Adrenal gland (tissue), 12 donors: Measurements from ENCODE around the gene ABCC10. TPM values are rescaled to one million over a fixed set of nuclear protein-coding genes. Genes with fewer than 3 reads are reported as not detected.
A peak's percentile ranks its signal among the peaks of the same experiment; 100 is the strongest.

Experiments
- DNase-seq, 7 donors: peaks; one replicate each; pipeline ENCODE4 v3.0.0-alpha.2; 2019 to 2020
- H3K27ac ChIP-seq, 5 donors: fragments of 200-600 bp; sonication (generic) in 4 of 5; 1 replicate in 3 of 5; 2 replicates in 2 of 5; pipeline versions ENCODE4 v1.5.1 to v1.8.0; 2016 to 2020; ENCODE audit warnings: mild to moderate bottlenecking in 1 of 5
- H3K27me3 ChIP-seq: fragments of 200-600 bp; 2 replicates; pipeline ENCODE4 v1.8.0; 2021
- H3K36me3 ChIP-seq, 2 donors: fragments of 200-600 bp; replicated peaks in 1 of 2; 1 replicate in 1 of 2; 2 replicates in 1 of 2; pipeline versions ENCODE4 v1.5.1 to v1.8.0; 2018 to 2022
- H3K4me1 ChIP-seq, 2 donors: fragments of 200-600 bp; replicated peaks in 1 of 2; 1 replicate in 1 of 2; 2 replicates in 1 of 2; pipeline versions ENCODE4 v1.5.1 to v1.8.0; 2018 to 2021
- H3K4me3 ChIP-seq, 4 donors: fragments of 200-600 bp; sonication (generic) in 3 of 4; one replicate each; pipeline ENCODE4 v1.5.1; 2016 to 2018
- H3K9me3 ChIP-seq, 3 donors: fragments of 200-600 bp; sonication (generic) in 1 of 3; replicated peaks in 1 of 3; 1 replicate in 2 of 3; 2 replicates in 1 of 3; pipeline versions ENCODE4 v1.5.1 to v1.8.0; 2016 to 2021
- CTCF ChIP-seq, 6 experiments: fragments of 450-650 bp in 4 of 6; fragments of 200-600 bp in 2 of 6; sonication (generic) in 1 of 6; IDR thresholded peaks; 1 replicate in 5 of 6; 2 replicates in 1 of 6; pipeline versions ENCODE4 v1.5.1 to v1.8.0; 2016 to 2021; ENCODE audit warnings: antibody characterized with exemption in 6 of 6, mild to moderate bottlenecking in 2 of 6, moderate library complexity in 1 of 6
- POLR2A ChIP-seq, 2 donors: fragments of 450-650 bp; IDR thresholded peaks; one replicate each; pipeline ENCODE4 v1.6.1; 2017; ENCODE audit warnings: antibody characterized with exemption in 2 of 2, mild to moderate bottlenecking in 2 of 2, moderate library complexity in 1 of 2
- WGBS, 4 donors: extraction: QIAGEN DNeasy Blood & Tissue Kit in 2 of 4; methylation state at CpG; one replicate each; pipeline versions ENCODE4 v1.1.5 to v1.1.7; 2013 to 2017; 5-methylcytosine and 5-hydroxymethylcytosine counted together
- intact Hi-C, 2 donors: fragments of 100-400 bp; cut with DNase I; formaldehyde crosslinking; loops; one replicate each; pipeline versions ENCODE4 v1.14.1 to v1.15.0; 2022 to 2023
- polyA plus RNA-seq, 3 donors: library from polyadenylated mRNA; stranded (reverse); fragments of 200-250 nt in 2 of 3; fragments of 350-450 nt in 1 of 3; fragmentation: Illumina TruSeq in 1 of 3; extraction: RNeasy Lipid Tissue Mini Kit (QIAGEN cat#74804) in 1 of 3; gene quantifications; one replicate each; pipeline ENCODE4 v1.2.3, GENCODE V29; 2013 to 2014
- total RNA-seq, 9 donors: library from RNA; depleted of rRNA in 4 of 9; stranded (reverse); fragments of >200 nt in 4 of 9; fragments of 120-200 nt in 1 of 9; fragmentation: NEBNext Ultra II Directional in 1 of 9; extraction: Animal tissue kit (Norgen Biotek cat#: 25700) in 1 of 9; gene quantifications; one replicate each; pipeline versions ENCODE4 v1.1.0 to v1.2.4, GENCODE V29; 2013 to 2023
- donor health status: healthy with polysubstance abuse.
- donor health status: Bipolar disorder and iron deficiency.
- donor health status: DM: yes; HTN: yes; CAD: no.
- donor health status: DM: no; HTN: no; CAD: no.
- donor health status: DM: no; HTN: no; CAD: no.
- donor health status: DM: yes; HTN: yes; CAD: no.

Gene ABCC10
- total and polyA plus RNA-seq, 12 donors: 8.5 to 123 (median 25.6) TPM

- peaks cover 0 to 48% of the 10 kb centered on the region in 2 donors for H3K36me3 ChIP-seq
- intact Hi-C loops: loop anchor here (5.0 kb wide), 2 partner anchors 45 to 55 kb away; no protein-coding TSS in a partner anchor
- H3K27ac ChIP-seq: no peak overlapping the region
- peaks cover 3 to 11% of the 10 kb centered on the region in 2 donors for H3K4me1 ChIP-seq
- TF ChIP-seq CTCF (IDR thresholded peaks at IDR 0.05): no peak
- TF ChIP-seq POLR2A (IDR thresholded peaks at IDR 0.05): no peak
- WGBS, 4 donors: 86 to 96% (median 93%) methylated on average over 7 to 8 of the region's 8 CpGs
- no peak for DNase-seq
- no peak overlapping the region for H3K4me3 ChIP-seq
- H3K27me3 ChIP-seq: peaks cover 4% of the 10 kb centered on the region
- H3K9me3 ChIP-seq: no peaks in the 10 kb centered on the region
These were observed 24.6 kb downstream of the ABCC10 start for GRCh38 chr6:43451939-43452338.

- H3K36me3 ChIP-seq: peaks cover 0 to 39% of the 10 kb centered on the region in 2 donors
- H3K27ac ChIP-seq: no peak overlapping the region
These were observed 25.6 kb downstream of the ABCC10 start for GRCh38 chr6:43452896-43453295.

GRCh38 chr6:43453831-43454230, 26.5 kb downstream of the ABCC10 start:
- Histone ChIP-seq H3K4me1 (peaks cover 3 to 11% of the 10 kb centered on the region in 2 donors), H3K36me3 (peaks cover 0 to 30% of the 10 kb centered on the region in 2 donors), H3K4me3 (no peak overlapping the region), H3K9me3 (no peaks in the 10 kb centered on the region), H3K27me3 (peaks cover 4% of the 10 kb centered on the region), H3K27ac (no peak overlapping the region)
- intact Hi-C loops: loop anchor here (5.0 kb wide), 2 partner anchors 43 to 53 kb away; no protein-coding TSS in a partner anchor
- TF ChIP-seq POLR2A (IDR thresholded peaks at IDR 0.05): no peak
- no peak for TF ChIP-seq CTCF (IDR thresholded peaks at IDR 0.05)
- no peak for DNase-seq

More at GRCh38 chr6:43452896-43453295, 25.6 kb downstream of the ABCC10 start:
- H3K4me1 ChIP-seq: peaks cover 3 to 11% of the 10 kb centered on the region in 2 donors
- H3K4me3 ChIP-seq: no peak overlapping the region
- intact Hi-C loops: loop anchor here (5.0 kb wide), 2 partner anchors 44 to 54 kb away; no protein-coding TSS in a partner anchor
- DNase-seq: no peak
- 93 to 100% (median 96%) methylated on average over 4 of the region's 4 CpGs for WGBS, 4 donors
- TF ChIP-seq POLR2A (IDR thresholded peaks at IDR 0.05) (no peak), CTCF (IDR thresholded peaks at IDR 0.05) (no peak)
- H3K9me3 ChIP-seq: no peaks in the 10 kb centered on the region
- H3K27me3 ChIP-seq: peaks cover 4% of the 10 kb centered on the region

GRCh38 chr6:43454290-43454695, 27.0 kb downstream of the ABCC10 start:
- intact Hi-C loops: loop anchor here (5.0 kb wide), 2 partner anchors 43 to 53 kb away; no protein-coding TSS in a partner anchor
- Histone ChIP-seq H3K9me3 (no peaks in the 10 kb centered on the region), H3K4me3 (peak overlapping the region in 1 of 4 donors; percentile 64), H3K27me3 (peaks cover 4% of the 10 kb centered on the region), H3K27ac (no peak overlapping the region), H3K4me1 (peaks cover 3 to 11% of the 10 kb centered on the region in 2 donors), H3K36me3 (peaks cover 0 to 26% of the 10 kb centered on the region in 2 donors)
- 13 to 25% (median 17%) methylated on average over 3 to 17 of the region's 17 CpGs for WGBS, 4 donors
- no peak for DNase-seq
- TF ChIP-seq POLR2A (IDR thresholded peaks at IDR 0.05): no peak
- TF ChIP-seq CTCF (IDR thresholded peaks at IDR 0.05): peak; percentile 90 to 96 (median 94)
